GM18907 (cell line): Measurements from ENCODE around the gene SLC13A3.

Experiments used
- ATAC-seq: cut with Tn5 transposase; IDR thresholded peaks from one replicate; pipeline ENCODE4 v1.9.1; 2021; ENCODE audit warnings: mild to moderate bottlenecking, moderate library complexity; ENCODE audit not compliant: unreplicated experiment

SLC13A3 gene

GRCh38 chr20:46562373-46563169, 88.7 kb downstream of the SLC13A3 start:
- ATAC-seq, result no peak

- ATAC-seq, result no peak
These were observed 89.3 kb downstream of the SLC13A3 start for GRCh38 chr20:46562009-46562372.

- ATAC-seq, result no peak
These were observed 91.4 kb downstream of the SLC13A3 start for GRCh38 chr20:46559685-46560440.

- ATAC-seq, result no peak
These were observed 92.3 kb downstream of the SLC13A3 start for GRCh38 chr20:46559001-46559400.

GRCh38 chr20:46558511-46558959, 92.7 kb downstream of the SLC13A3 start:
- ATAC-seq, result no peak

GRCh38 chr20:46557231-46557956, 93.9 kb downstream of the SLC13A3 start:
- no peak for ATAC-seq

GRCh38 chr20:46555370-46555956, 95.8 kb downstream of the SLC13A3 start:
- no peak for ATAC-seq

- ATAC-seq, result no peak
These were observed 96.4 kb downstream of the SLC13A3 start for GRCh38 chr20:46554828-46555227.

- ATAC-seq, result no peak
These were observed 97.3 kb downstream of the SLC13A3 start for GRCh38 chr20:46553926-46554325.

- peak; percentile 79 for ATAC-seq
These were observed 98.5 kb downstream of the SLC13A3 start for GRCh38 chr20:46552460-46553420.

GRCh38 chr20:46551522-46552381, 99.5 kb downstream of the SLC13A3 start:
- ATAC-seq, result no peak

GRCh38 chr20:46550461-46550860, 100.8 kb downstream of the SLC13A3 start, which contains the start of gene OCSTAMP:
Gene OCSTAMP (minus strand): TSS chr20:46550654. CDS start chr20:46550560, 94 bp downstream.
- no peak for ATAC-seq

- ATAC-seq, result no peak
These were observed 101.9 kb downstream of the SLC13A3 start for GRCh38 chr20:46549188-46549972.

GRCh38 chr20:46548688-46549087, 102.6 kb downstream of the SLC13A3 start:
- ATAC-seq, result no peak

GRCh38 chr20:46547995-46548394, 103.3 kb downstream of the SLC13A3 start:
- no peak for ATAC-seq

GRCh38 chr20:46546936-46547335, 104.3 kb downstream of the SLC13A3 start:
- no peak for ATAC-seq

- ATAC-seq, result no peak
These were observed 105.0 kb downstream of the SLC13A3 start for GRCh38 chr20:46546298-46546697.

- ATAC-seq, result no peak
These were observed 105.5 kb downstream of the SLC13A3 start for GRCh38 chr20:46545827-46546138.
